Peyer's patch (tissue), 4 donors: ENCODE results near the gene MST1.
"Not testable (repeated sequence)": the region's sequence is repeated elsewhere in the genome, so short reads cannot be mapped to it uniquely, and the experiment has no call there.

Experiments
- CTCF ChIP-seq, 6 experiments: fragments of 450-650 bp in 4 of 6; fragments of 200-600 bp in 2 of 6; sonication (generic) in 1 of 6; IDR thresholded peaks; one replicate each; pipeline ENCODE4 v1.5.1; 2017 to 2019; ENCODE audit warnings: antibody characterized with exemption in 6 of 6, mild to moderate bottlenecking in 3 of 6, moderate library complexity in 1 of 6
- POLR2A ChIP-seq, 2 donors: fragments of 450-650 bp; IDR thresholded peaks; one replicate each; pipeline ENCODE4 v1.5.1; 2017; ENCODE audit warnings: antibody characterized with exemption in 2 of 2, mild to moderate bottlenecking in 2 of 2, moderate library complexity in 2 of 2

- TF ChIP-seq POLR2A, CTCF (IDR thresholded peaks at IDR 0.05): not testable (repeated sequence)
Observed at GRCh38 chr3:49695350-49696015, 6.2 kb upstream of the MST1 start.
